HCT116 (cell line): ENCODE results near the gene FBXO48. TPM values are rescaled to one million over a fixed set of nuclear protein-coding genes. Genes with fewer than 3 reads are reported as not detected.

Experiments used
- ATAC-seq: fragments of 200-7000 bp; cut with Tn5 transposase; 2 replicates; pipeline ENCODE4 v1.9.1; 2020; ENCODE audit warnings: mild to moderate bottlenecking, moderate library complexity
- BruUV-seq: library from RNA; stranded (reverse); fragments of 400-500 nt; replicated peaks from 2 replicates; lab custom pipeline; 2021; lab: Mats Ljungman, UMichigan
- CTCF ChIA-PET: fragments of 300-600 bp; sonication (Branson Sonifier 250); formaldehyde crosslinking; loops from one replicate; lab custom pipeline; 2021; ENCODE audit warnings: antibody characterized with exemption; lab: Charles Lee
- POLR2A ChIA-PET: fragments of 300-600, 350-600 bp; sonication (Branson Sonifier 250); formaldehyde crosslinking; loops from one replicate; lab custom pipeline; 2021; ENCODE audit warnings: antibody characterized with exemption; lab: Charles Lee
- RAD21 ChIA-PET, 2 experiments: fragments of 300-600 bp; sonication (Branson Sonifier 250); formaldehyde crosslinking; loops; one replicate each; lab custom pipeline; 2023; ENCODE audit warnings: low total read pairs in 2 of 2; ENCODE audit not compliant: uncharacterized antibody in 2 of 2, unreplicated experiment in 2 of 2, low non-redundant PET in 1 of 2; lab: Charles Lee
- DNase-seq: peaks from one replicate; pipeline ENCODE4 v3.0.0-alpha.2; 2010; ENCODE audit warnings: low read depth, low spot score
- H2AFZ ChIP-seq: fragments of 200-600 bp; shearing (Covaris generic), sonication (generic); 2 replicates; pipeline ENCODE4 v1.6.1; 2017; ENCODE audit warnings: low read depth, mixed run types, mixed read lengths, antibody characterized with exemption, low read length; ENCODE audit not compliant: poor library complexity, severe bottlenecking
- H3K27ac ChIP-seq: 2 replicates; pipeline ENCODE4 v1.5.1; 2012; ENCODE audit warnings: low read depth, low read length
- H3K27me3 ChIP-seq: fragments of 200-600 bp; sonication (generic); 2 replicates; pipeline ENCODE4 v1.6.1; 2016; ENCODE audit warnings: mixed run types, low read length, mixed read lengths; ENCODE audit not compliant: insufficient read depth
- H3K36me3 ChIP-seq, 2 experiments: fragments of 200-500 bp in 1 of 2; fragments of 200-600 bp in 1 of 2; sonication (Bioruptor generic) in 1 of 2; sonication (generic) in 1 of 2; 2 replicates each; pipeline versions ENCODE4 v1.5.1 to v1.6.1; 2014 to 2016; ENCODE audit warnings: low read length in 2 of 2, inconsistent platforms in 1 of 2, mixed read lengths in 1 of 2, mixed run types in 1 of 2; ENCODE audit not compliant: insufficient read depth in 2 of 2, control insufficient read depth in 1 of 2
- H3K4me1 ChIP-seq, 2 experiments: fragments of 200-600 bp in 1 of 2; sonication (generic) in 1 of 2; 2 replicates each; pipeline versions ENCODE4 v1.5.1 to v1.6.1; 2012 to 2017; ENCODE audit warnings: low read length in 2 of 2, inconsistent platforms in 1 of 2, mild to moderate bottlenecking in 1 of 2, mixed read lengths in 1 of 2, mixed run types in 1 of 2, moderate library complexity in 1 of 2; ENCODE audit not compliant: insufficient read depth in 2 of 2, control insufficient read depth in 1 of 2
- H3K4me2 ChIP-seq: fragments of 200-600 bp; sonication (generic); 2 replicates; pipeline ENCODE4 v1.6.1; 2017; ENCODE audit warnings: mixed run types, low read length, mixed read lengths
- H3K4me3 ChIP-seq, 2 experiments: fragments of 200-600 bp in 1 of 2; sonication (generic) in 1 of 2; replicated peaks in 1 of 2; 2 replicates each; pipeline ENCODE4 v1.5.1; 2011 to 2016; ENCODE audit warnings: low read length in 2 of 2, control low read depth in 1 of 2, low read depth in 1 of 2, mild to moderate bottlenecking in 1 of 2, mixed read lengths in 1 of 2, mixed run types in 1 of 2
- H3K79me2 ChIP-seq: fragments of 200-600 bp; sonication (generic); 2 replicates; pipeline ENCODE4 v1.6.1; 2017; ENCODE audit warnings: mild to moderate bottlenecking, mixed run types, low read length, moderate library complexity, mixed read lengths; ENCODE audit not compliant: insufficient read depth
- H3K9ac ChIP-seq: fragments of 200-600 bp; sonication (generic); 2 replicates; pipeline ENCODE4 v1.6.1; 2016; ENCODE audit warnings: low read length, mixed read lengths
- H3K9me2 ChIP-seq: fragments of 200-600 bp; sonication (generic), shearing (Covaris generic); 2 replicates; pipeline ENCODE4 v1.6.1; 2017; ENCODE audit warnings: mixed run types, mild to moderate bottlenecking, moderate library complexity; ENCODE audit not compliant: insufficient read depth
- H3K9me3 ChIP-seq, 2 experiments: fragments of 200-500 bp in 1 of 2; fragments of 200-600 bp in 1 of 2; sonication (Bioruptor generic) in 1 of 2; sonication (generic) in 1 of 2; 2 replicates each; pipeline ENCODE4 v1.6.1; 2014 to 2017; ENCODE audit warnings: low read length in 2 of 2, mixed read lengths in 2 of 2, inconsistent platforms in 1 of 2, low read depth in 1 of 2, mild to moderate bottlenecking in 1 of 2, mixed run types in 1 of 2, moderate library complexity in 1 of 2; ENCODE audit not compliant: control insufficient read depth in 1 of 2, insufficient read depth in 1 of 2
- H4K20me1 ChIP-seq: fragments of 200-600 bp; sonication (generic), shearing (Covaris generic); 2 replicates; pipeline ENCODE4 v1.6.1; 2017; ENCODE audit warnings: mixed run types, mild to moderate bottlenecking, moderate library complexity; ENCODE audit not compliant: insufficient read depth
- ATF3 ChIP-seq: IDR thresholded peaks from 2 replicates; pipeline ENCODE4 v1.6.1; 2012
- CBX3 ChIP-seq: IDR thresholded peaks from 2 replicates; pipeline ENCODE4 v1.6.1; 2012; ENCODE audit warnings: low read depth
- CEBPB ChIP-seq: IDR thresholded peaks from 2 replicates; pipeline ENCODE4 v1.6.1; 2012; ENCODE audit warnings: low read depth
- CTCF ChIP-seq, 3 experiments: fragments of 200-600 bp in 1 of 3; sonication (generic) in 1 of 3; IDR thresholded peaks in 2 of 3; conservative IDR thresholded peaks in 1 of 3; 2 replicates each; pipeline ENCODE4 v1.5.1; 2012 to 2017; ENCODE audit warnings: low read depth in 2 of 3, low read length in 2 of 3, antibody characterized with exemption in 1 of 3, borderline replicate concordance in 1 of 3, control low read depth in 1 of 3, mild to moderate bottlenecking in 1 of 3, mixed read lengths in 1 of 3, mixed run types in 1 of 3, moderate library complexity in 1 of 3; ENCODE audit not compliant: insufficient read depth in 1 of 3
- EGR1 ChIP-seq: IDR thresholded peaks from 2 replicates; pipeline ENCODE4 v1.6.1; 2012; ENCODE audit warnings: low read depth
- EZH2 ChIP-seq: fragments of 200-600 bp; sonication (generic); IDR thresholded peaks from 2 replicates; pipeline ENCODE4 v1.6.1; 2017; ENCODE audit warnings: antibody characterized with exemption, mixed run types
- EZH2phosphoT487 ChIP-seq: fragments of 200-600 bp; IDR thresholded peaks from 2 replicates; pipeline ENCODE4 v1.6.1; 2018; ENCODE audit warnings: antibody characterized with exemption, borderline replicate concordance
- FOSL1 ChIP-seq: IDR thresholded peaks from 2 replicates; pipeline ENCODE4 v1.6.1; 2012; ENCODE audit warnings: low read depth
- JUND ChIP-seq: IDR thresholded peaks from 2 replicates; pipeline ENCODE4 v1.6.1; 2012
- MAX ChIP-seq: IDR thresholded peaks from 2 replicates; pipeline ENCODE4 v1.6.1; 2012
- POLR2AphosphoS5 ChIP-seq: IDR thresholded peaks from 2 replicates; pipeline ENCODE4 v1.6.1; 2011; ENCODE audit warnings: mild to moderate bottlenecking, low read depth, low read length, moderate library complexity
- RAD21 ChIP-seq: IDR thresholded peaks from 2 replicates; pipeline ENCODE4 v1.6.1; 2012; ENCODE audit warnings: low read depth, mild to moderate bottlenecking
- REST ChIP-seq: IDR thresholded peaks from 2 replicates; pipeline ENCODE4 v1.6.1; 2012; ENCODE audit warnings: low read depth
- SP1 ChIP-seq: IDR thresholded peaks from 2 replicates; pipeline ENCODE4 v1.6.1; 2012; ENCODE audit warnings: low read depth
- SRF ChIP-seq: IDR thresholded peaks from 2 replicates; pipeline ENCODE4 v1.6.1; 2012; ENCODE audit warnings: low read depth
- TCF7L2 ChIP-seq: IDR thresholded peaks from 2 replicates; pipeline ENCODE4 v1.7.0; 2011; ENCODE audit warnings: borderline replicate concordance, inconsistent platforms; ENCODE audit not compliant: insufficient read depth, insufficient read length; ENCODE audit errors: extremely low read depth
- ZBTB33 ChIP-seq: IDR thresholded peaks from 2 replicates; pipeline ENCODE4 v1.6.1; 2011; ENCODE audit warnings: mild to moderate bottlenecking, low read length, moderate library complexity; ENCODE audit not compliant: insufficient replicate concordance; ENCODE audit errors: extremely low read depth
- ZFX ChIP-seq: fragments of 450-650 bp; IDR thresholded peaks from 2 replicates; pipeline ENCODE4 v1.6.1; 2017
- ZNF274 ChIP-seq: fragments of 200-500 bp; sonication (Bioruptor generic); IDR thresholded peaks from 2 replicates; pipeline ENCODE4 v1.6.1; 2014; ENCODE audit warnings: mild to moderate bottlenecking, low read depth, low read length, inconsistent platforms
- intact Hi-C: fragments of 100-400 bp; cut with micrococcal nuclease; formaldehyde crosslinking; loops from 2 replicates; pipeline ENCODE4 v1.10.0; 2022
- total RNA-seq: library from RNA; stranded (reverse); gene quantifications from one replicate; pipeline ENCODE4 v1.2.1, GENCODE V29; 2021; ENCODE audit not compliant: unreplicated experiment

FBXO48 gene
- total RNA-seq, 1 experiment from 2014 or later: 0.91 TPM

- no peak overlapping the region for H2AFZ ChIP-seq
- no peaks in the 10 kb centered on the region for H3K9me2 ChIP-seq
- H3K4me3 ChIP-seq: no peak overlapping the region
- ATAC-seq (no peak), DNase-seq (no peak)
- H4K20me1 ChIP-seq: no peaks in the 10 kb centered on the region
- ChIA-PET CTCF (no interaction called here), POLR2A (no interaction called here), RAD21 (no interaction called here)
- intact Hi-C loops: no loop called here
- no peak overlapping the region for H3K9ac ChIP-seq
- no peaks in the 10 kb centered on the region for H3K9me3 ChIP-seq
- H3K36me3 ChIP-seq: no peaks in the 10 kb centered on the region
- no peak overlapping the region for H3K27ac ChIP-seq
- BruUV-seq: no TSS peak
- no peaks in the 10 kb centered on the region; the same call in 1 of the 2 replicates for H3K27me3 ChIP-seq
- H3K79me2 ChIP-seq: no peaks in the 10 kb centered on the region
- H3K4me2 ChIP-seq: no peak overlapping the region
- no peaks in the 10 kb centered on the region for H3K4me1 ChIP-seq
- TF ChIP-seq MAX (no peak), POLR2AphosphoS5 (no peak), CEBPB (no peak), SRF (no peak), EZH2phosphoT487 (no peak), EZH2 (no peak), CTCF (IDR thresholded peaks at IDR 0.05 in 2 of 3, conservative IDR thresholded peaks at IDR 0.05 in 1 of 3; ENCODE audit: borderline replicate concordance in 1 of 3, insufficient read depth in 1 of 3, low read depth in 2 of 3, low read length in 2 of 3) (no peak), ZNF274 (no peak), ZFX (no peak), ATF3 (no peak), REST (no peak), TCF7L2 (no peak), FOSL1 (no peak), SP1 (no peak), ZBTB33 (no peak), JUND (no peak), CBX3 (no peak), RAD21 (no peak), EGR1 (no peak)
Observed at GRCh38 chr2:68428126-68428525, 39.0 kb downstream of the FBXO48 start.
